ENCODE data around the gene RALGPS2.

- TF ChIP-seq POLR2AphosphoS5 (IDR thresholded peaks at IDR 0.05; ENCODE audit: low read depth), result no peak
- no peak for TF ChIP-seq CTCF (conservative IDR thresholded peaks at IDR 0.05; ENCODE audit: low read depth in 2 of 2)
Observed at GRCh38 chr1:178958491-178958890, 233.4 kb downstream of the RALGPS2 start.

Measured in GM23338 (cell line).